Esophagus muscularis mucosa (tissue), 4 donors: ENCODE measurements around the gene CAPN11. TPM values are rescaled to one million over a fixed set of nuclear protein-coding genes. Genes with fewer than 3 reads are reported as not detected.

Experiments used
- DNase-seq: peaks from one replicate; pipeline ENCODE4 v3.0.0-alpha.2; 2017; ENCODE audit errors: extremely low spot score
- H3K27ac ChIP-seq, 4 donors: fragments of 200-600 bp; sonication (generic); replicated peaks in 1 of 4; 1 replicate in 3 of 4; 2 replicates in 1 of 4; pipeline ENCODE4 v1.5.1; 2016 to 2019; ENCODE audit warnings: mild to moderate bottlenecking in 1 of 4
- H3K27me3 ChIP-seq, 4 donors: fragments of 200-600 bp; sonication (generic); one replicate each; pipeline versions ENCODE4 v1.5.1 to v1.6.0; 2016 to 2019
- H3K36me3 ChIP-seq, 4 donors: fragments of 200-600 bp; sonication (generic); one replicate each; pipeline ENCODE4 v1.5.1; 2016 to 2019
- H3K4me1 ChIP-seq, 4 donors: fragments of 200-600 bp; sonication (generic); one replicate each; pipeline ENCODE4 v1.5.1; 2016 to 2019
- H3K4me3 ChIP-seq, 4 donors: fragments of 200-600 bp; sonication (generic); 1 replicate in 2 of 4; 2 replicates in 2 of 4; pipeline ENCODE4 v1.5.1; 2016 to 2019; ENCODE audit warnings: mild to moderate bottlenecking in 4 of 4, moderate library complexity in 1 of 4
- H3K9me3 ChIP-seq, 4 donors: fragments of 200-600 bp; sonication (generic); 1 replicate in 3 of 4; 2 replicates in 1 of 4; pipeline ENCODE4 v1.5.1; 2016 to 2019
- EP300 ChIP-seq: sonication (generic); formaldehyde crosslinking; IDR thresholded peaks from one replicate; pipeline ENCODE4 v1.6.1; 2017; ENCODE audit warnings: antibody characterized with exemption
- POLR2A ChIP-seq: fragments of 450-650 bp; IDR thresholded peaks from one replicate; pipeline ENCODE4 v1.6.1; 2017; ENCODE audit warnings: antibody characterized with exemption, moderate library complexity, mild to moderate bottlenecking, low read depth
- POLR2AphosphoS5 ChIP-seq, 2 donors: sonication (generic); formaldehyde crosslinking; IDR thresholded peaks; one replicate each; pipeline ENCODE4 v1.6.1; 2017; ENCODE audit warnings: antibody characterized with exemption in 2 of 2
- WGBS: methylation state at CpG from one replicate; pipeline ENCODE4 v1.1.5; 2018; 5-methylcytosine and 5-hydroxymethylcytosine counted together
- intact Hi-C: fragments of 100-400 bp; cut with DNase I; formaldehyde crosslinking; loops from one replicate; pipeline ENCODE4 v1.15.1; 2023
- total RNA-seq, 4 donors: library from RNA; depleted of rRNA; stranded (reverse); fragments of >200 nt; gene quantifications; one replicate each; pipeline versions ENCODE4 v1.1.0 to v1.2.1, GENCODE V29; 2016
- TF ChIP-seq, protein P1 (sequence below), 3 experiments: fragments of 200-600 bp in 2 of 3; fragments of 450-650 bp in 1 of 3; sonication (generic) in 2 of 3; IDR thresholded peaks; one replicate each; pipeline ENCODE4 v1.5.1; 2017 to 2019; ENCODE audit warnings: antibody characterized with exemption in 3 of 3, mild to moderate bottlenecking in 2 of 3, moderate library complexity in 1 of 3

The CAPN11 gene
- total RNA-seq, 4 donors from 2014 or later = 0.39 to 0.83 (median 0.50) TPM; not detected in 1

DNA sequence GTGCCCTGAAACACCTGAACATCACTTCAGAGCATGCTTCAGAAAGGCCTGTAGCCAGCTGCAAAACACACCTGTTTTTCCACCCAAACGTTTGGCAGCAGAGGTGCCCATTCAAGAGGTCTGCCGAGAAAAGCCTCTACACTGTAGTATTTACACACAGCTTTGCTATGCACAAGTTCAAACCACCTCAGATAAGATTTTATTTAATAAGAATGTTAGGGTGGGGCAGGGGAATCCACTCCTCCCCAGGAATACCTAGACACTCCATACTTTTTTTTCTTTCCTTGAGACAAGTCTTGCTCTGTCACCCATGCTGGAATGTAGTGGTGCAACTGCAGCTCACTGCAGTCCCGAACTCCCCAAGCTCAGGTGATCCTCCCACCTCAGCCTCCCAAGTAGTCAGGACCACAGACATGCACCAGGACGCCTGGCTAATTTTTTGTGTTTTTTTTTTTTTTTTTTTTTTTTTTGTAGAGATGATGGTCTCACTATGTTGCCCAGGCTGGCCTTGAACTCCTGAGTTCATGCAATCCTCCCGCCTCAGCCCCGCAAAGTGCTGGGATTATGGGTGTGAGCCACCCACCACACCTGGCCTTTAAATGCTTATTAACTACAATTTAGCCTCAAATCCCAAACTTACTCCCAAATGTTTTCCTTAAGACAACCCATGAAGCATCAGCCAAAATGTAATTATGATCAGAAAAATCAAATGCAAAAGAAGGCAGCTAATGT lies 41.1 kb upstream of the CAPN11 start:
- peaks cover 48 to 72% (median 54%) of the 10 kb centered on the region in 4 donors for H3K4me1 ChIP-seq
- intact Hi-C loops = no loop called here

DNA sequence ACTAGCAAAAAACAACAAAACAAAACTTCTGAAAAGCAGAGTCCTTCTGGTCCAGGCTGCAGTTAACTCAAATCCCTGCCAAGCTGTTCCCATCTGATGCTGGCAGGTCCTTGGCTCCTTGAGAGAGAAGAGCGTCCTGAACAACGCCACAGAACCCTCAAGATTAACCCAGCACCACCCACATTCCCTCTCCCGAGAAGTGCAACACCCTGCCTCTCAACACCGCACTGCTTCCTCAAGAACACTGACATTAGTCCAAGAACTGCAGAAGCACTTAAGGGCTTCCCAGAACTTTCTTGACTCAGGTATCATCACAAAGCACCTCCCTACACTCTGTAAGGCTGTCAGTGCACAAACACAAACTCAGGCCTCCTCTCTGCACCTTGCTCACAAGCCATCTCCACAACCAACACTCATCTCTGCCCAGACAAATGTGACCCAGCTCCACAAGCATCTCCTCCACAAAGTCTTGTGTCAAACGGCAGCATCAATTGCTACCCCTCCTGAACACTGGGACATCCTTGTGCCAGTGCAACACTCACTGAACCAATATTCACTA lies 38.8 kb upstream of the CAPN11 start:
- DNase-seq = no peak
- 43% methylated on average over 5 of the region's 5 CpGs for WGBS
- Histone ChIP-seq H3K4me1 (peaks cover 60 to 94% (median 75%) of the 10 kb centered on the region in 4 donors), H3K27me3 (no peaks in the 10 kb centered on the region), H3K36me3 (peaks cover 0 to 13% (median 2%) of the 10 kb centered on the region in 4 donors), H3K4me3 (no peak overlapping the region), H3K9me3 (no peaks in the 10 kb centered on the region), H3K27ac (peak overlapping the region in 2 of 4 donors; percentile 1 to 37)
- intact Hi-C loops = no loop called here
- TF ChIP-seq POLR2A (no peak), POLR2AphosphoS5 (IDR thresholded peaks at IDR 0.05) (no peak), EP300 (no peak)
- TF ChIP-seq, protein P1, sequence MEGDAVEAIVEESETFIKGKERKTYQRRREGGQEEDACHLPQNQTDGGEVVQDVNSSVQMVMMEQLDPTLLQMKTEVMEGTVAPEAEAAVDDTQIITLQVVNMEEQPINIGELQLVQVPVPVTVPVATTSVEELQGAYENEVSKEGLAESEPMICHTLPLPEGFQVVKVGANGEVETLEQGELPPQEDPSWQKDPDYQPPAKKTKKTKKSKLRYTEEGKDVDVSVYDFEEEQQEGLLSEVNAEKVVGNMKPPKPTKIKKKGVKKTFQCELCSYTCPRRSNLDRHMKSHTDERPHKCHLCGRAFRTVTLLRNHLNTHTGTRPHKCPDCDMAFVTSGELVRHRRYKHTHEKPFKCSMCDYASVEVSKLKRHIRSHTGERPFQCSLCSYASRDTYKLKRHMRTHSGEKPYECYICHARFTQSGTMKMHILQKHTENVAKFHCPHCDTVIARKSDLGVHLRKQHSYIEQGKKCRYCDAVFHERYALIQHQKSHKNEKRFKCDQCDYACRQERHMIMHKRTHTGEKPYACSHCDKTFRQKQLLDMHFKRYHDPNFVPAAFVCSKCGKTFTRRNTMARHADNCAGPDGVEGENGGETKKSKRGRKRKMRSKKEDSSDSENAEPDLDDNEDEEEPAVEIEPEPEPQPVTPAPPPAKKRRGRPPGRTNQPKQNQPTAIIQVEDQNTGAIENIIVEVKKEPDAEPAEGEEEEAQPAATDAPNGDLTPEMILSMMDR (IDR thresholded peaks at IDR 0.05) = no peak

More for the DNA sequence above, 41.1 kb upstream of the CAPN11 start:
- H3K9me3 ChIP-seq = no peaks in the 10 kb centered on the region
- H3K4me3 ChIP-seq = no peak overlapping the region
- 85% methylated on average over 6 of the region's 6 CpGs for WGBS
- no peak overlapping the region for H3K27ac ChIP-seq
- peaks cover 13 to 35% (median 23%) of the 10 kb centered on the region in 4 donors for H3K36me3 ChIP-seq
- TF ChIP-seq POLR2A (no peak), POLR2AphosphoS5 (IDR thresholded peaks at IDR 0.05) (no peak), EP300 (no peak)
- TF ChIP-seq, protein P1 (IDR thresholded peaks at IDR 0.05) = no peak
- H3K27me3 ChIP-seq = no peaks in the 10 kb centered on the region
- DNase-seq = no peak

DNA sequence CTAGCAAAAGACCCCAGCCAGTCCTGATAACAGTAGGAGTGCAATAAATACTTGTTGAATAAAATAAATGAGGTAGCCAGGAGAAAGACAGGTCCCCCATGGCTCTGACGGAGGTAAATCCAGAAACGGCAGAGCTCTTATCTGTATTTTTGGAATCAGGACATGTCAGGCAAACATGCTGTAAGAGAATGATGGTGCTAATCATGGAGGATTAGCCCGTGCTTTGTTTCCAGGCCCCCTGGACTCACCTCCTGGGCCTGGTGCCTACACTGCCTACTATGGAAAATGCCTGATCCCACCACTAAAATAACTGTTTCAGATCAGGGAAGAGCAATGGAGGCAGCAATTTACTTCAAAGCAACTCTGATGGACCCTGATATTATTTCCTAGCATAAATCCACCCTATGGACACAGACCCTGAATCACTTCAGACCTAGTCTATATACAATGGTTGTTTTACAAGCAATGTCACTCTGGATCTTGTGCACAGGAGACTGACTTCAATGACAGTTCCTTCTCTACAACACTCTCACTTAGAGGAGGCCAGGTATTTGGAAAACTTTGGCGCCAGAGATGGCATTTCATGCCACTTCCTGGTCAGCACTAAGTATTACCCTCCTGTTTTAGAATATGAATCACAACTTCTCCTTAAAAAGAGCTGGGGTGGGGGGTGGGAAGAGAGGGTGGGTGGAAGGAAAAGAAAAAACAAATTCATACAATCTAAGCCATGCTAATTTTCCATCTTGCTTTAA lies 37.8 kb upstream of the CAPN11 start:
- Histone ChIP-seq H3K4me3 (no peak overlapping the region), H3K9me3 (no peaks in the 10 kb centered on the region), H3K36me3 (peaks cover 0 to 2% (median 0%) of the 10 kb centered on the region in 4 donors), H3K4me1 (peaks cover 64 to 98% (median 82%) of the 10 kb centered on the region in 4 donors), H3K27me3 (no peaks in the 10 kb centered on the region), H3K27ac (peak overlapping the region in 2 of 4 donors; percentile 57 to 67)
- 53% methylated on average over 4 of the region's 4 CpGs for WGBS
- intact Hi-C loops = no loop called here
- DNase-seq = no peak
- TF ChIP-seq, protein P1 (IDR thresholded peaks at IDR 0.05) = no peak
- TF ChIP-seq POLR2AphosphoS5 (IDR thresholded peaks at IDR 0.05) (no peak), POLR2A (no peak), EP300 (no peak)

DNA sequence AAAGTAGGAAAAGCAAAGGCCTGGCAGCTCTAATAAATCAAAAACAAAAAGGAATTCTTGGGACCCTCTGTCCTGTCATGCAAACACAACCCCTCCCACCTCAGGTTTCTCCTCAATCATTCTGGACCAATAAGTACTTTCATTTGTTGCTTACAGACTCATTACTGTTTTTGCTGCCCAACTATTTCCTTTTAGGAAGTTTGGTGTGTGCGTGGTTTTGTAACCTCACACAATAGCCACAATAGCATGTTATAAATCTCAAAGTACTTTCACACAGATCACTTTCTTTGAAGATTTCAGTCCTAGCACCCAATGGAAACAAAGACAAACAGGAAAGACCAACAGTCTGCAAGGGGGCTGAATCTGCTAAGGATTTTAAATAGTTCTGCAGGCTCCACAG lies 35.8 kb upstream of the CAPN11 start:
- 33% methylated on average over 1 of the region's 1 CpG for WGBS
- H3K36me3 ChIP-seq = no peaks in the 10 kb centered on the region
- DNase-seq = no peak
- peak overlapping the region in 1 of 4 donors; percentile 2 for H3K4me3 ChIP-seq
- H3K27ac ChIP-seq = peak overlapping the region; percentile 35 to 67 (median 53)
- no peaks in the 10 kb centered on the region for H3K27me3 ChIP-seq
- peaks cover 55 to 88% (median 74%) of the 10 kb centered on the region in 4 donors for H3K4me1 ChIP-seq
- TF ChIP-seq POLR2AphosphoS5 (IDR thresholded peaks at IDR 0.05) (peak in 1 of 2 donors; percentile 16), POLR2A (no peak), EP300 (no peak)
- TF ChIP-seq, protein P1 (IDR thresholded peaks at IDR 0.05) = no peak
- H3K9me3 ChIP-seq = no peaks in the 10 kb centered on the region
- intact Hi-C loops = no loop called here
